Transverse colon (tissue), 4 donors: ENCODE results near the gene STXBP2. TPM values are rescaled to one million over a fixed set of nuclear protein-coding genes. Genes with fewer than 3 reads are reported as not detected.

ENCODE experiments used
- DNase-seq: peaks from one replicate; pipeline ENCODE4 v3.0.0-alpha.2; 2019
- H3K27ac ChIP-seq, 4 donors: fragments of 200-600 bp; sonication (generic); 2 replicates each; pipeline ENCODE4 v1.5.1; 2016 to 2018; ENCODE audit warnings: inconsistent platforms in 4 of 4
- H3K27me3 ChIP-seq: fragments of 200-600 bp; sonication (generic); 2 replicates; pipeline ENCODE4 v1.5.1; 2017; ENCODE audit warnings: inconsistent platforms
- H3K36me3 ChIP-seq, 4 donors: fragments of 200-600 bp; sonication (generic); 2 replicates each; pipeline ENCODE4 v1.5.1; 2017 to 2019; ENCODE audit warnings: inconsistent platforms in 4 of 4
- H3K4me1 ChIP-seq, 4 donors: fragments of 200-600 bp; sonication (generic); 2 replicates each; pipeline ENCODE4 v1.5.1; 2017 to 2020; ENCODE audit warnings: inconsistent platforms in 4 of 4
- H3K4me3 ChIP-seq, 4 donors: fragments of 200-600 bp; sonication (generic); 1 replicate in 1 of 4; 2 replicates in 3 of 4; pipeline versions ENCODE4 v1.5.1 to v1.6.1; 2017 to 2019; ENCODE audit warnings: inconsistent platforms in 4 of 4
- H3K9me3 ChIP-seq, 2 donors: fragments of 200-600 bp; sonication (generic); 2 replicates each; pipeline ENCODE4 v1.5.1; 2017 to 2019; ENCODE audit warnings: inconsistent platforms in 2 of 2
- EP300 ChIP-seq: sonication (generic); formaldehyde crosslinking; IDR thresholded peaks from one replicate; pipeline ENCODE4 v1.6.1; 2017; ENCODE audit warnings: antibody characterized with exemption, low read depth
- POLR2A ChIP-seq: fragments of 450-650 bp; IDR thresholded peaks from one replicate; pipeline ENCODE4 v1.6.1; 2016; ENCODE audit warnings: antibody characterized with exemption, mild to moderate bottlenecking, moderate library complexity
- POLR2AphosphoS5 ChIP-seq, 3 donors: sonication (generic); formaldehyde crosslinking; IDR thresholded peaks; one replicate each; pipeline ENCODE4 v1.6.1; 2016; ENCODE audit warnings: antibody characterized with exemption in 3 of 3
- WGBS, 2 donors: methylation state at CpG; one replicate each; pipeline ENCODE4 v1.1.5; 2018; ENCODE audit warnings: low coverage in 1 of 2; 5-methylcytosine and 5-hydroxymethylcytosine counted together
- in situ Hi-C, 4 donors: fragments of 200-750 bp; cut with MboI; loops; one replicate each; pipeline versions ENCODE4 v1.15.0 to v1.15.1; 2017; ENCODE audit warnings: low sequenced_read_pairs in 3 of 4, low pct_ligation_motif_present in 1 of 4, low pct_unique_long_range_greater_than_20kb in 1 of 4
- intact Hi-C: fragments of 100-400 bp; cut with DNase I; formaldehyde crosslinking; loops from one replicate; pipeline ENCODE4 v1.15.1; 2023; ENCODE audit warnings: low total_unique reads
- total RNA-seq, 4 donors: library from RNA; depleted of rRNA; stranded (reverse); fragments of >200 nt; gene quantifications; one replicate each; pipeline ENCODE4 v1.1.0, GENCODE V29; 2016
- TF ChIP-seq, protein P1 (sequence below), 5 experiments: fragments of 200-600 bp in 3 of 5; fragments of 450-650 bp in 2 of 5; sonication (generic) in 3 of 5; IDR thresholded peaks; 1 replicate in 2 of 5; 2 replicates in 3 of 5; pipeline ENCODE4 v1.5.1; 2016 to 2017; ENCODE audit warnings: antibody characterized with exemption in 5 of 5, inconsistent platforms in 3 of 5, mild to moderate bottlenecking in 2 of 5, moderate library complexity in 1 of 5

STXBP2 gene
- total RNA-seq, 4 donors from 2014 or later, result 132 to 303 (median 205) TPM

DNA sequence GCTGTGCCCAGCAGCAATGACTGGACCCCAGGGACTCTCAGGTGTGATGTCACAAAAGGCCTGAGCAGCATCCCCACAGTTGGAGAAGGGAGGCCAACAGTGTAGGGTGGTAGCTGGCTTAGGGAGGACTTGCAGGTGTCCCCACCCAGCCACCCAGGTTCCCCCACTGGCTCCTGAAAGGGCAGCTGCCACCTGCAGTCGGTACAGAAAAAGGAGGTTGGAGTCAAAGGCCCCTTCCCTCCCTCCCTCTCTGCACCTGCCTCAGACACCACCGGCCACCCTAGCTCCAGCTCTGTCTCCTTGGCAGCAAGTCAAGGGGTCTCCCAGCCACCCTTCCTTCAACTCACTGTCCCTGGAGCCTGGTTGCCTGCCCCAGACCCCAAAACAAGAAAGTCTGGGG lies 3.2 kb upstream of the STXBP2 start, which contains the start of gene PCP2:
Gene PCP2 (minus strand): TSS at position 22 of the 400 bp plus-strand sequence. CDS start 262 bp downstream, outside the sequence.
- TF ChIP-seq POLR2AphosphoS5 (IDR thresholded peaks at IDR 0.05), result no peak
- no peak for TF ChIP-seq EP300
- TF ChIP-seq, protein P1, sequence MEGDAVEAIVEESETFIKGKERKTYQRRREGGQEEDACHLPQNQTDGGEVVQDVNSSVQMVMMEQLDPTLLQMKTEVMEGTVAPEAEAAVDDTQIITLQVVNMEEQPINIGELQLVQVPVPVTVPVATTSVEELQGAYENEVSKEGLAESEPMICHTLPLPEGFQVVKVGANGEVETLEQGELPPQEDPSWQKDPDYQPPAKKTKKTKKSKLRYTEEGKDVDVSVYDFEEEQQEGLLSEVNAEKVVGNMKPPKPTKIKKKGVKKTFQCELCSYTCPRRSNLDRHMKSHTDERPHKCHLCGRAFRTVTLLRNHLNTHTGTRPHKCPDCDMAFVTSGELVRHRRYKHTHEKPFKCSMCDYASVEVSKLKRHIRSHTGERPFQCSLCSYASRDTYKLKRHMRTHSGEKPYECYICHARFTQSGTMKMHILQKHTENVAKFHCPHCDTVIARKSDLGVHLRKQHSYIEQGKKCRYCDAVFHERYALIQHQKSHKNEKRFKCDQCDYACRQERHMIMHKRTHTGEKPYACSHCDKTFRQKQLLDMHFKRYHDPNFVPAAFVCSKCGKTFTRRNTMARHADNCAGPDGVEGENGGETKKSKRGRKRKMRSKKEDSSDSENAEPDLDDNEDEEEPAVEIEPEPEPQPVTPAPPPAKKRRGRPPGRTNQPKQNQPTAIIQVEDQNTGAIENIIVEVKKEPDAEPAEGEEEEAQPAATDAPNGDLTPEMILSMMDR (IDR thresholded peaks at IDR 0.05), result no peak
- no peak for TF ChIP-seq POLR2A
- DNase-seq, result no peak
- 54% methylated on average over 2 of the region's 2 CpGs; no CpG with 5 or more reads in 1 of the 2 donors for WGBS, 2 donors
- Histone ChIP-seq H3K27me3 (peaks cover 11% of the 10 kb centered on the region), H3K9me3 (no peaks in the 10 kb centered on the region), H3K4me3 (no peak within 1 kb of the TSS), H3K36me3 (no peaks in the 10 kb centered on the region), H3K27ac (no peak within 1 kb of the TSS), H3K4me1 (peaks cover 7 to 23% (median 18%) of the 10 kb centered on the region in 4 donors)
- intact Hi-C loops (no loop called here), in situ Hi-C loops (no loop called here)

DNA sequence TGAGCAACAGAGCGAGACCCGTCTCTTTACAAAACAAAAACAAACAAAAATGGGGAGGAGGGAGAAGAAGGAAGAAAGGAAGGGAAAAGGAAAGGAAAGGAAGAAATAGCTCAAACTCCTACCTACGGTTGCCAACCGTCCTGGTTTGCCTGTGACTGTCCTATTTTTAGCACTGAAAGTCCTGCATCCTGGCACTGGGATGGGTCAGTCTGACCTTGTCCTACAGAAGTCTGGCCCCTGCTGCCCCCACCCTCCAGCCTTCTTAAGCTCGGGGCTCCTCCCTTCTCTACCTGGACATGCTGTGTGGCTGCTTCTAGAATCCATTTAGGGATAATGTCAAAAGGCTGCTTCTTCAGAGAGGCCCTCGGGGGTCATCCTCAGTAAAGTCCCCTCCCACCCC lies 1.2 kb upstream of the STXBP2 start:
- H3K4me3 ChIP-seq, result no peak overlapping the region
- TF ChIP-seq EP300, result no peak
- no peak for TF ChIP-seq POLR2AphosphoS5 (IDR thresholded peaks at IDR 0.05)
- no peak for TF ChIP-seq POLR2A
- TF ChIP-seq, protein P1 (IDR thresholded peaks at IDR 0.05), result no peak
- H3K27me3 ChIP-seq, result peaks cover 11% of the 10 kb centered on the region
- intact Hi-C loops, result no loop called here
- no peak for DNase-seq
- WGBS, 2 donors, result 58 to 80% methylated on average over 1 to 6 of the region's 6 CpGs
- H3K9me3 ChIP-seq, result no peaks in the 10 kb centered on the region
- H3K4me1 ChIP-seq, result peaks cover 2 to 14% (median 8%) of the 10 kb centered on the region in 4 donors
- in situ Hi-C loops, result no loop called here
- no peaks in the 10 kb centered on the region for H3K36me3 ChIP-seq
- no peak overlapping the region for H3K27ac ChIP-seq

DNA sequence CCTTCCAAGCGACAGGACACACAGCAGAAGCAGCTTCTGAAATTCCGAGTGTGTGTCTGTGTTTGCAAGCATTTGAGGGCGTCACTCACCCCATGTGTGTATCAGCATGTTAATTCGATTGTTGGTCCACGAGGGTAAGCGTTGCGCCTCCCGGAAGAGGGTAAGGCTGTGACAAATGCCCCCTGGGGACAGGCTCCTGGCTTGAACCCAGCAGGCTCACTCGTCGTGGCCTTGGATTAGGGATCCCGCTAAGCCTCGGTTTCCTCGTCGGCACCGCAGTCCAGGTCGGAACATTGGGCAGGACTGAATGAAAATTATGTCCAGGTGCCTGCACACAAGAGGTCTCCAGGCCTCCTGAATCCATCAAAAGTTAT lies 606 bp upstream of the STXBP2 start:
- Histone ChIP-seq H3K36me3 (no peaks in the 10 kb centered on the region), H3K4me3 (peak overlapping the region in 1 of 4 donors; percentile 80), H3K27ac (peak overlapping the region; percentile 83 to 93 (median 88)), H3K27me3 (peaks cover 11% of the 10 kb centered on the region), H3K4me1 (peaks cover 0 to 8% (median 5%) of the 10 kb centered on the region in 4 donors), H3K9me3 (no peaks in the 10 kb centered on the region)
- TF ChIP-seq, protein P1 (IDR thresholded peaks at IDR 0.05), result no peak
- TF ChIP-seq POLR2AphosphoS5 (IDR thresholded peaks at IDR 0.05) (no peak), EP300 (no peak), POLR2A (no peak)
- intact Hi-C loops, result no loop called here
- in situ Hi-C loops, result no loop called here
- 78 to 80% methylated on average over 1 to 16 of the region's 16 CpGs for WGBS, 2 donors
- DNase-seq, result no peak

DNA sequence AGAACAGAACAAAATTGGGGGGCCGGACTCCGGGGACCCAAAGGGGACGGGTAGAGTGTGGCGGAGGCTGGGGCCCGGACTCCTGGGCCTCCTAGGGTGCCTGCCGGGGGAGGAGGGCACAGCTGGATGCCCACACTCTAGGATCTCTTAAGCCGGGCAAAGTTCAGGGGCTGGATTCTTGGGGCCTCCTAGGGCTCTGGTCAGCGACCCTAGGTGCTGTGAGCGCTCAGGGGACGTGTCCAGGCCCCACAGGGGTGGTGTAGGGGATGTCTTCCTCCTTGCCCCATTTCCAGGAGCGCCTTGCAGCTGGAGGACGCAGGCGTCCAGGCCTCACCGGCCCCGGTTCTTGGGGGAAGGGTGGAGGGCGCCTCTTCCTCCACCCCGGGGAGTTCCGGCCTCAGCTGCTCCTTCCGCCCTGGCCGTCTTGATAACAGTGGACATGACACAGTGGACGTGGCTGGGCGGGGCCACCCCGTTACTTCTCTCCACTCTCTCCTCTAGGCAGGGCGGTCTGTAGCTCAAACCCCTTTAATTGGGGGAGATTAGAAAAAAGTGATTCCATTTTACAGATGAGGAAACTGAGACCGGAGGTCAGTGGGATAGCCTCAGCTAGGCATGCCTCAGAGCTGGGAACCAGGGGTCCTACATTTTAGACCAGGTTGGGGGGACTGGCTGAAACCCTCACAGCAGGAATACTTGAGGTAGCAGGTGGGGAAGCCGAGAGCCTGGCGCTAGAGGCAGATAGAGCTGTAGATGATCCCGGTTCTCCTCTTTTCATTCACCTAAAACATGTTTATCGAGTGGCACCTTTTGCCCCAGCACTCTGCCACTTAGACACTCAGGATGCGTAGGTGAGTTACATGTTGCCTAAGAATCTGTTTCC lies 705 bp downstream of the STXBP2 start:
- peak; percentile 59 for DNase-seq
- WGBS, 2 donors, result 37% methylated on average over 21 of the region's 30 CpGs; no CpG with 5 or more reads in 1 of the 2 donors

More for the DNA sequence above, 705 bp downstream of the STXBP2 start:
- Histone ChIP-seq H3K27ac (peak overlapping the region; percentile 83 to 93 (median 88)), H3K4me1 (peaks cover 0 to 8% (median 5%) of the 10 kb centered on the region in 4 donors), H3K4me3 (peak overlapping the region; percentile 49 to 80 (median 66)), H3K36me3 (no peaks in the 10 kb centered on the region), H3K9me3 (no peaks in the 10 kb centered on the region), H3K27me3 (peaks cover 11% of the 10 kb centered on the region)
- intact Hi-C loops, result no loop called here
- in situ Hi-C loops, result no loop called here
- TF ChIP-seq POLR2A (no peak), EP300 (no peak), POLR2AphosphoS5 (IDR thresholded peaks at IDR 0.05) (no peak)
- TF ChIP-seq, protein P1 (IDR thresholded peaks at IDR 0.05), result no peak
